Cardiac fibroblast (primary cell): ENCODE data around the gene TCF7L1.
"Not testable (repeated sequence)": the region's sequence is repeated elsewhere in the genome, so short reads cannot be mapped to it uniquely, and the experiment has no call there.

ENCODE experiments used
- DNase-seq, 2 donors: peaks; one replicate each; pipeline versions ENCODE4 v3.0.0 to v3.0.0-alpha.2; 2010; ENCODE audit warnings: low read depth in 2 of 2
- H3K4me3 ChIP-seq, 2 donors: replicated peaks in 1 of 2; 1 replicate in 1 of 2; 2 replicates in 1 of 2; pipeline ENCODE4 v1.5.1; 2011; ENCODE audit warnings: low read depth in 2 of 2, low read length in 2 of 2, mild to moderate bottlenecking in 2 of 2, moderate library complexity in 1 of 2
- CTCF ChIP-seq: IDR thresholded peaks from one replicate; pipeline ENCODE4 v1.5.1; 2011; ENCODE audit warnings: low read depth, mild to moderate bottlenecking, low read length, inconsistent platforms

TCF7L1 gene

GRCh38 chr2:85309699-85310321, 176.6 kb downstream of the TCF7L1 start:
- no peak overlapping the region for H3K4me3 ChIP-seq
- no peak for DNase-seq
- TF ChIP-seq CTCF = no peak

- TF ChIP-seq CTCF = no peak
- no peak overlapping the region for H3K4me3 ChIP-seq
- no peak for DNase-seq
Observed at GRCh38 chr2:85310330-85310729, 177.1 kb downstream of the TCF7L1 start.

- no peak overlapping the region for H3K4me3 ChIP-seq
- peak; percentile 76 to 90 for DNase-seq
- no peak for TF ChIP-seq CTCF
Observed at GRCh38 chr2:85312404-85312803, 179.2 kb downstream of the TCF7L1 start.

- no peak for TF ChIP-seq CTCF
- H3K4me3 ChIP-seq = no peak overlapping the region
- DNase-seq = no peak
Observed at GRCh38 chr2:85314884-85315242, 181.7 kb downstream of the TCF7L1 start.

GRCh38 chr2:85315921-85316320, 182.7 kb downstream of the TCF7L1 start:
- DNase-seq = not testable (repeated sequence)

GRCh38 chr2:85318222-85319074, 185.3 kb downstream of the TCF7L1 start:
- no peak for TF ChIP-seq CTCF
- DNase-seq = peak; percentile 58 to 64
- no peak overlapping the region for H3K4me3 ChIP-seq

More at GRCh38 chr2:85315921-85316320, 182.7 kb downstream of the TCF7L1 start:
- not testable (repeated sequence) for H3K4me3 ChIP-seq

- DNase-seq = no peak
- H3K4me3 ChIP-seq = no peak overlapping the region
- no peak for TF ChIP-seq CTCF
Observed at GRCh38 chr2:85319796-85320195, 186.6 kb downstream of the TCF7L1 start.
